Measurements from ENCODE around the gene MCEMP1. TPM values are rescaled to one million over a fixed set of nuclear protein-coding genes. Genes with fewer than 3 reads are reported as not detected.

MCEMP1 gene
- total RNA-seq, 1 experiment from 2014 or later, result not detected

DNA sequence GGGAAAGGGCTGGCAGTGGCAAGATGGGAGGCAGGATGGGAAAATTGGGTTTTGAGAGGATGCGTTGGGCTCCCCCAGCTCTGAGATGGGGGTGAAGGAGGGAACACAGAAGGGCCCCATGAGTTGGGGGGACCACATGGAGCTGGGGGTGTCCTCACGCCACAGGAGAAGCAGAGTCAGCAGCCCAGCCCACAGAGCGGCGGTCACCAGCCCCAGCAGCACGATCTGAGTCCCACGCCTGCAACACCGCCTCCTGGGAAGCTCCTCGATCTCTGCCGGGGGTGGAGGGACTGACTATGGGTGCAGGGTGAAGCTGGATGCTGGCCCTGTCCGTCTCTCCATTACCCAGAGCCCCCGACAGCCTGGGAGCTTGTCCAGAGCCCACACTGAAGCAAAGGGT, 21.7 kb downstream of the MCEMP1 start:
- CTCF ChIA-PET, result no interaction called here
- Mint-ChIP-seq H3K9me3 (ENCODE audit: low read depth, unreplicated experiment) (no peaks in the 10 kb centered on the region), H3K27me3 (ENCODE audit: unreplicated experiment) (peaks cover 62% of the 10 kb centered on the region), H3K36me3 (ENCODE audit: insufficient read depth, unreplicated experiment) (no peaks in the 10 kb centered on the region), H3K4me1 (ENCODE audit: low read depth, unreplicated experiment) (no peaks in the 10 kb centered on the region), H3K27ac (ENCODE audit: unreplicated experiment) (no peak overlapping the region), H3K4me3 (ENCODE audit: low read depth, unreplicated experiment) (no peak overlapping the region)
- intact Hi-C loops (cut with micrococcal nuclease; ENCODE audit: unreplicated experiment), result no loop called here
- TF ChIP-seq, protein P1, sequence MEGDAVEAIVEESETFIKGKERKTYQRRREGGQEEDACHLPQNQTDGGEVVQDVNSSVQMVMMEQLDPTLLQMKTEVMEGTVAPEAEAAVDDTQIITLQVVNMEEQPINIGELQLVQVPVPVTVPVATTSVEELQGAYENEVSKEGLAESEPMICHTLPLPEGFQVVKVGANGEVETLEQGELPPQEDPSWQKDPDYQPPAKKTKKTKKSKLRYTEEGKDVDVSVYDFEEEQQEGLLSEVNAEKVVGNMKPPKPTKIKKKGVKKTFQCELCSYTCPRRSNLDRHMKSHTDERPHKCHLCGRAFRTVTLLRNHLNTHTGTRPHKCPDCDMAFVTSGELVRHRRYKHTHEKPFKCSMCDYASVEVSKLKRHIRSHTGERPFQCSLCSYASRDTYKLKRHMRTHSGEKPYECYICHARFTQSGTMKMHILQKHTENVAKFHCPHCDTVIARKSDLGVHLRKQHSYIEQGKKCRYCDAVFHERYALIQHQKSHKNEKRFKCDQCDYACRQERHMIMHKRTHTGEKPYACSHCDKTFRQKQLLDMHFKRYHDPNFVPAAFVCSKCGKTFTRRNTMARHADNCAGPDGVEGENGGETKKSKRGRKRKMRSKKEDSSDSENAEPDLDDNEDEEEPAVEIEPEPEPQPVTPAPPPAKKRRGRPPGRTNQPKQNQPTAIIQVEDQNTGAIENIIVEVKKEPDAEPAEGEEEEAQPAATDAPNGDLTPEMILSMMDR (IDR thresholded peaks at IDR 0.05; ENCODE audit: unreplicated experiment), result no peak
- DNase-seq, result no peak
- BruUV-seq (replicated peaks), result no TSS peak

DNA sequence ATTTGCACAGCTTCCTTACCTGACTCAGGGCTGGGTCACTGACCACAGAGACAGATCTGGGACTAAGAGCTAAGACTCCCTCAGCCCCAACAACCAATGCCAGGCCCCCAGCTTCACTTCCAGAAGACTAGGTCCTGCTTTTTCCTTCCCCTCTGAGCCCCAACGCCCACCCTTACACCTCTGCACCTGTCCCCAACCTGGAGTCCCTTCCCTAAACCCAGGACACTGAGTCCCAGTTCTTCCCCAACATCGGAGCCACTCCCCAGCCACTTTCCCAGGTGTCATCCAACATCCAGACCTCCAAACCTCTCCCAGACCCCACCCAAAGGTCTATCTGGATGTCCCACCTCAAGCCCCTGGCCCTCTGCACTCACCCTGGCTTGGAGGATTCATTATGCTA, 22.1 kb downstream of the MCEMP1 start:
- no peak overlapping the region for H3K4me3 Mint-ChIP-seq (ENCODE audit: low read depth, unreplicated experiment)
- intact Hi-C loops (cut with micrococcal nuclease; ENCODE audit: unreplicated experiment), result no loop called here
- BruUV-seq (replicated peaks), result no TSS peak
- CTCF ChIA-PET, result no interaction called here
- H3K9me3 Mint-ChIP-seq (ENCODE audit: low read depth, unreplicated experiment), result no peaks in the 10 kb centered on the region
- no peaks in the 10 kb centered on the region for H3K36me3 Mint-ChIP-seq (ENCODE audit: insufficient read depth, unreplicated experiment)
- TF ChIP-seq, protein P1 (IDR thresholded peaks at IDR 0.05; ENCODE audit: unreplicated experiment), result no peak
- H3K27ac Mint-ChIP-seq (ENCODE audit: unreplicated experiment), result no peak overlapping the region
- peaks cover 66% of the 10 kb centered on the region for H3K27me3 Mint-ChIP-seq (ENCODE audit: unreplicated experiment)
- no peak for DNase-seq
- H3K4me1 Mint-ChIP-seq (ENCODE audit: low read depth, unreplicated experiment), result no peaks in the 10 kb centered on the region

GRCh38 chr19:7699417-7700401, 22.8 kb downstream of the MCEMP1 start:
- H3K9me3 Mint-ChIP-seq (ENCODE audit: low read depth, unreplicated experiment), result no peaks in the 10 kb centered on the region
- no peak for DNase-seq
- BruUV-seq (replicated peaks), result no TSS peak
- no peak overlapping the region for H3K27ac Mint-ChIP-seq (ENCODE audit: unreplicated experiment)
- CTCF ChIA-PET, result no interaction called here
- no peaks in the 10 kb centered on the region for H3K4me1 Mint-ChIP-seq (ENCODE audit: low read depth, unreplicated experiment)
- H3K4me3 Mint-ChIP-seq (ENCODE audit: low read depth, unreplicated experiment), result no peak overlapping the region
- intact Hi-C loops (cut with micrococcal nuclease; ENCODE audit: unreplicated experiment), result no loop called here
- TF ChIP-seq, protein P1 (IDR thresholded peaks at IDR 0.05; ENCODE audit: unreplicated experiment), result no peak
- peaks cover 71% of the 10 kb centered on the region for H3K27me3 Mint-ChIP-seq (ENCODE audit: unreplicated experiment)
- H3K36me3 Mint-ChIP-seq (ENCODE audit: insufficient read depth, unreplicated experiment), result no peaks in the 10 kb centered on the region

DNA sequence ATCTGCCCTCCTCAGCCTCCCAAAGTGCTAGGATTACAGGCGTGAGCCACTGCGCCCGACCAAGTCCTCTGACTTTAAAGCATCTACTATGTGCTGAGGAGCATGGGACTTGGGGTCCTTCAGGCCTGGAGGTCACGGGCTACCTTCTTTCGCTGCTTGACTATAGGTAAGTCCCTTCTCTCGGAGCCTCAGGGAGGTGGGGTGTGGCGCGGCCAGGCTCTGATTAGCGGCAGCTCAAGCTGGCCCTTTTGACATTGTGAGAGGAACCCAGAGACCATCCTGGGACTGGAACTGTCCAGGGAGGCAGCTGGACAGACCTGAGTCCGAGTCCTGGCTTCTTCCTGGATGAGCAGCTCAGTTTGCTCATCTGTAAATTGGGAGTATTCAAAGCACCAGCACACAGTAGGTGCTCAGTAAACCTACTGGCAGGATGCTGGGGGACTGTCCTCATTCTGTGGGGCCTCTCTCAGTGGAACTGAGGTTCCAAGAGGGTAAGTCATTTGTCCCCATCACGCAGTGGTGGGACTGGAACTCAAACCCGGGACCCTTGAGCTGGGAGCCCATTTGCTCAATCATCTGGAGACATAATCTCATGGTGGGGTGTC, 24.3 kb downstream of the MCEMP1 start:
- BruUV-seq (replicated peaks), result no TSS peak
- Mint-ChIP-seq H3K4me1 (ENCODE audit: low read depth, unreplicated experiment) (no peaks in the 10 kb centered on the region), H3K36me3 (ENCODE audit: insufficient read depth, unreplicated experiment) (no peaks in the 10 kb centered on the region), H3K27ac (ENCODE audit: unreplicated experiment) (no peak overlapping the region), H3K9me3 (ENCODE audit: low read depth, unreplicated experiment) (no peaks in the 10 kb centered on the region), H3K4me3 (ENCODE audit: low read depth, unreplicated experiment) (no peak overlapping the region), H3K27me3 (ENCODE audit: unreplicated experiment) (peaks cover 81% of the 10 kb centered on the region)
- CTCF ChIA-PET, result no interaction called here
- no peak for DNase-seq
- intact Hi-C loops (cut with micrococcal nuclease; ENCODE audit: unreplicated experiment), result no loop called here
- TF ChIP-seq, protein P1 (IDR thresholded peaks at IDR 0.05; ENCODE audit: unreplicated experiment), result no peak
